Measurements from ENCODE around the gene CERS2.

- TF ChIP-seq CTCF (conservative IDR thresholded peaks at IDR 0.05; ENCODE audit: low read depth, low read length) = no peak
- TF ChIP-seq MAFK (IDR thresholded peaks at IDR 0.05; ENCODE audit: low read depth, low read length) = no peak
- TF ChIP-seq USF2 (IDR thresholded peaks at IDR 0.05; ENCODE audit: low read depth, low read length) = no peak
- no peak for TF ChIP-seq POLR2A (IDR thresholded peaks at IDR 0.05; ENCODE audit: low read depth, low read length)
- TF ChIP-seq RFX5 (IDR thresholded peaks at IDR 0.05; ENCODE audit: low read depth, low read length) = no peak
- TF ChIP-seq RAD21 (IDR thresholded peaks at IDR 0.05; ENCODE audit: low read length) = no peak
- TF ChIP-seq CEBPB (IDR thresholded peaks at IDR 0.05; ENCODE audit: low read depth, low read length) = no peak
- TF ChIP-seq NFE2L2 (IDR thresholded peaks at IDR 0.05; ENCODE audit: low read depth, low read length) = no peak
- no peak for TF ChIP-seq SMC3 (IDR thresholded peaks at IDR 0.05; ENCODE audit: low read depth, low read length)
- TF ChIP-seq FOS (IDR thresholded peaks at IDR 0.05; ENCODE audit: low read depth, low read length) = no peak
- no peak for TF ChIP-seq MXI1 (IDR thresholded peaks at IDR 0.05; ENCODE audit: borderline replicate concordance, low read depth, low read length)
- TF ChIP-seq MAZ (IDR thresholded peaks at IDR 0.05; ENCODE audit: borderline replicate concordance, low read depth, low read length) = no peak
These were observed 19.4 kb downstream of the CERS2 start for GRCh38 chr1:150955280-150955679.
